GM21381 (cell line): Measurements from ENCODE around the gene MAN1C1.

ENCODE experiments used
- ATAC-seq: cut with Tn5 transposase; IDR thresholded peaks from one replicate; pipeline ENCODE4 v1.9.1; 2021; ENCODE audit warnings: mild to moderate bottlenecking, moderate library complexity; ENCODE audit not compliant: unreplicated experiment

Gene MAN1C1

GRCh38 chr1:25755475-25756125 lies 139.0 kb downstream of the MAN1C1 start:
- ATAC-seq, result no peak

- ATAC-seq, result no peak
Measured at GRCh38 chr1:25756215-25756614, 139.6 kb downstream of the MAN1C1 start.

- no peak for ATAC-seq
Measured at GRCh38 chr1:25757151-25757845, 140.7 kb downstream of the MAN1C1 start.

- ATAC-seq, result no peak
Measured at GRCh38 chr1:25757846-25758185, 141.2 kb downstream of the MAN1C1 start.

- no peak for ATAC-seq
Measured at GRCh38 chr1:25758466-25759070, 142.0 kb downstream of the MAN1C1 start.

GRCh38 chr1:25760122-25760719 lies 143.6 kb downstream of the MAN1C1 start:
- no peak for ATAC-seq

GRCh38 chr1:25760871-25761270 lies 144.3 kb downstream of the MAN1C1 start:
- no peak for ATAC-seq

GRCh38 chr1:25763493-25763892 lies 146.9 kb downstream of the MAN1C1 start:
- no peak for ATAC-seq

- ATAC-seq, result no peak
Measured at GRCh38 chr1:25765136-25765922, 148.7 kb downstream of the MAN1C1 start.

- no peak for ATAC-seq
Measured at GRCh38 chr1:25765923-25766589, 149.5 kb downstream of the MAN1C1 start.

GRCh38 chr1:25766721-25767436 lies 150.3 kb downstream of the MAN1C1 start:
- ATAC-seq, result no peak

GRCh38 chr1:25767437-25767770 lies 150.8 kb downstream of the MAN1C1 start:
- no peak for ATAC-seq

GRCh38 chr1:25768999-25769398 lies 152.4 kb downstream of the MAN1C1 start:
- ATAC-seq, result no peak

GRCh38 chr1:25769625-25770383 lies 153.2 kb downstream of the MAN1C1 start:
- ATAC-seq, result no peak

- ATAC-seq, result no peak
Measured at GRCh38 chr1:25770541-25771220, 154.1 kb downstream of the MAN1C1 start.

- ATAC-seq, result no peak
Measured at GRCh38 chr1:25771221-25772114, 154.9 kb downstream of the MAN1C1 start.

- ATAC-seq, result no peak
Measured at GRCh38 chr1:25772164-25772563, 155.6 kb downstream of the MAN1C1 start.
